CD4-positive, alpha-beta T cell treated with Interleukin-6 at 100 ng/mL for 8 hours (primary cell): Measurements from ENCODE around the gene DYNC1H1.
A peak's percentile ranks its signal among the peaks of the same experiment; 100 is the strongest.

Experiments
- DNase-seq: peaks from one replicate; pipeline ENCODE4 v3.0.0-alpha.2; 2020; ENCODE audit warnings: mixed read lengths, low spot score

DYNC1H1 gene

GRCh38 chr14:102089621-102090343 is 125.4 kb downstream of the DYNC1H1 start:
- no peak for DNase-seq

- DNase-seq = no peak
Observed at GRCh38 chr14:102090713-102091112, 126.3 kb downstream of the DYNC1H1 start.

GRCh38 chr14:102092806-102093205 is 128.4 kb downstream of the DYNC1H1 start:
- DNase-seq = no peak

GRCh38 chr14:102094101-102094500 is 129.7 kb downstream of the DYNC1H1 start:
- no peak for DNase-seq

- DNase-seq = no peak
Observed at GRCh38 chr14:102095231-102095870, 131.0 kb downstream of the DYNC1H1 start.

GRCh38 chr14:102095871-102096568 is 131.6 kb downstream of the DYNC1H1 start:
- no peak for DNase-seq

- DNase-seq = peak; percentile 67
Observed at GRCh38 chr14:102096569-102097188, 132.3 kb downstream of the DYNC1H1 start.

- DNase-seq = no peak
Observed at GRCh38 chr14:102097441-102098135, 133.2 kb downstream of the DYNC1H1 start.

GRCh38 chr14:102103062-102103695 is 138.8 kb downstream of the DYNC1H1 start:
- DNase-seq = no peak

- DNase-seq = no peak
Observed at GRCh38 chr14:102105369-102105768, 141.0 kb downstream of the DYNC1H1 start.
